Embryonic facial prominence (tissue), 1 donor: ENCODE data around the gene DCX.
A peak's percentile ranks its signal among the peaks of the same experiment; 100 is the strongest.

Experiments used
- DNase-seq: peaks from one replicate; pipeline ENCODE4 v3.0.0-alpha.2; 2016; ENCODE audit errors: extremely low spot score

DCX gene

DNA sequence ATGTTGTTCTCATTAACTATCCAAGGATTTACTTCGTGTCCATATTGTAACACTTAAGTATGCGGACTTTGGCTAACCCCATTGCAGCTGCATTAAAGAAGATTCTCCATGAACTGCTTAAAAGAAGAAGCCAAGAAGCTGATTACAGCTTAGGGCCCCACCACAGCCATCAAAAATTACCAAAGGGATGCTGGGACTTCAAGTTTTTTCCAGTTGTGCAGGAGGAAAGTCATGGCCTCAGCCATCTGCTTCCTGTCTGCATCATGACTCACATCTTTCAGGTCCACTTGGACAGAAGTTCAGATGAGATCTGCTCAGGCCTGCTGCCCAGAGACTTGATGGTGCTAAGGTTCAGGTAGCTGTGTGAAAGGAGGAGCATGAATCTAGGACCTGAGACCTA, 102.9 kb downstream of the DCX start:
- peak; percentile 9 for DNase-seq

GRCh38 chrX:111308039-111308438, 104.0 kb downstream of the DCX start:
- DNase-seq, result no peak

- no peak for DNase-seq
Observed at GRCh38 chrX:111302284-111302683, 109.7 kb downstream of the DCX start.

DNA sequence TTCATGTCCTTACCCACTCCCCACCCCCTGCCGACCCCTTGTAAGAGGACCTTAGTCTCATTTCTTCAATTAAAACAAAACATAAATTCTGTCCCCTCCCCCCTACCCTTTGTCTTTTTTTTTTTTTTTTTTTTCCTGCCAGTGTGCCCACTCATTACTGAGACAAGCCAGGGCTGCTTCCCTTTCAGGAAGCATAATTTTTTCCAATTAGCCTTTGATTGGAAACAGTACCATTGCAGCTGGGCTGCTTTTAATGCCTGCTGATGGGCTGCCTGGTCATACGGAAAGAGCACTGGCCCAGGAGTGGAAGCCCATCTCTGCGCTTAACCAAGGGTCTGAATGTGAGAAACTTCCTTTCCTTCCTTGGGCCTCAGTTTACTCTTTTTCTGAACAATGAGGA, 123.2 kb downstream of the DCX start:
- DNase-seq, result no peak

GRCh38 chrX:111284631-111285293, 127.2 kb downstream of the DCX start:
- DNase-seq, result no peak

- DNase-seq, result no peak
Observed at GRCh38 chrX:111283446-111283845, 128.5 kb downstream of the DCX start.

- no peak for DNase-seq
Observed at GRCh38 chrX:111282991-111283390, 129.0 kb downstream of the DCX start.

GRCh38 chrX:111282139-111282538, 129.9 kb downstream of the DCX start:
- no peak for DNase-seq

GRCh38 chrX:111270339-111270738, 141.7 kb downstream of the DCX start, which contains the start of gene CAPN6:
Gene CAPN6, minus strand, starts transcription at chrX:111270483. Its CDS starts 6,547 bp downstream, at chrX:111263936.
- peak; percentile 6 for DNase-seq

DNA sequence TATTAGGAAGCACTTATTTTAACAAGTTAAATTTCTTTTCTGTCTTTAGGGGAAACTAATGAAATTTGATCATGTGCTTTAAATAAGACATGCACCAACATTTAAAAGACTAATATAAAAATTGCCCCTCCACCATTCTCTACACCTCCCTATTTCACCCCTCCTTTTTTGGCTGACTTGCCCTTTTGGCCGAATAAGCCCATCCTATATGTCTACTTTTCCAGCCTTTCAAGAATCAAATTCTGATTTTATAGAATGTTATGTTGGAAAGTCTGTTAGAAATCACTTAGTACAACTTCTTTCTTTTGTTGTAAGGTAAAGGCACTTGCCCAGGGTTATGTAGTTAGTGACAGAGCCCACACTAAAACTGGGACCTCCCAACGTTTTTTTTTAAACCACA, 143.5 kb downstream of the DCX start:
- DNase-seq, result no peak

- no peak for DNase-seq
Observed at GRCh38 chrX:111265486-111265885, 146.5 kb downstream of the DCX start.

- no peak for DNase-seq
Observed at GRCh38 chrX:111264385-111264784, 147.6 kb downstream of the DCX start.

DNA sequence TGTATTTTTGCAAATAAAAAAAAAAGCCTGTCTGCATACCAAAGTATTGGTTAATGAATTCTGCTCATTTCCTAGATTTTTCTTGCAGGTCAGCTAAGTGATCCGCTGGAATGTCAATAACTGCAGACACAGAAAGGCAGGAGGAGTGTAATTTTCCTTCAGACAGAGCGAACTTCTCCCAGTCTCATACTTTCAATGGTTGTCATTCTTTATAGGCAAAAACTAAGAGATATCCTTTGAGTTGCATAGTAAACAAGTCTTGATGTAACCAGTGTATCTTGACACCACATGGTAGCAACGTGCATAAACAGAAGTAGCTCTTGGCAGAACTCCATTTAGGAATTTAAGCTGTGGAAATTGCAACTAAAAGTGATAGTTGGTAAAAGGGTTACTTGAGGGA, 149.9 kb downstream of the DCX start:
- DNase-seq, result no peak

DNA sequence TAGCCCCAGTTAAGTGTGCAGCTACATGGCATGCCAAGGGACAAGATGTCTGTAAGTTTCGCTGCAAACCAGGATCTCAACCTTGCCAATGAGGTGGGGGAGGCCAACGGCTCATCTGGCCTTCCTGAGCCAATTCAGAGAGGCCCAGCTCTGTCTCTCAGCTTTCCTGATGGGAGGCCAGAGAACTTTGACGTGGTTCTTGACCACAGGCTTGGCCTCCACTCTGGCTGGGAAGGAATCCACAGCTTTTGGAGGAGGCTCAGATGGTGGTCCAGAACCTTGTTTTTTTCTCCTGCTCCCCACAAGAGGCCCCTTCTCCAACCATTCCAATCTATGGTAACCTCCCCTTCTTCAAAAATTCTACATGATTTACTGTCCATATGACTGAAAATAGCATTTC, 151.5 kb downstream of the DCX start:
- no peak for DNase-seq

- DNase-seq, result no peak
Observed at GRCh38 chrX:111259559-111259958, 152.4 kb downstream of the DCX start.

GRCh38 chrX:111257733-111258132, 154.3 kb downstream of the DCX start:
- DNase-seq, result no peak

DNA sequence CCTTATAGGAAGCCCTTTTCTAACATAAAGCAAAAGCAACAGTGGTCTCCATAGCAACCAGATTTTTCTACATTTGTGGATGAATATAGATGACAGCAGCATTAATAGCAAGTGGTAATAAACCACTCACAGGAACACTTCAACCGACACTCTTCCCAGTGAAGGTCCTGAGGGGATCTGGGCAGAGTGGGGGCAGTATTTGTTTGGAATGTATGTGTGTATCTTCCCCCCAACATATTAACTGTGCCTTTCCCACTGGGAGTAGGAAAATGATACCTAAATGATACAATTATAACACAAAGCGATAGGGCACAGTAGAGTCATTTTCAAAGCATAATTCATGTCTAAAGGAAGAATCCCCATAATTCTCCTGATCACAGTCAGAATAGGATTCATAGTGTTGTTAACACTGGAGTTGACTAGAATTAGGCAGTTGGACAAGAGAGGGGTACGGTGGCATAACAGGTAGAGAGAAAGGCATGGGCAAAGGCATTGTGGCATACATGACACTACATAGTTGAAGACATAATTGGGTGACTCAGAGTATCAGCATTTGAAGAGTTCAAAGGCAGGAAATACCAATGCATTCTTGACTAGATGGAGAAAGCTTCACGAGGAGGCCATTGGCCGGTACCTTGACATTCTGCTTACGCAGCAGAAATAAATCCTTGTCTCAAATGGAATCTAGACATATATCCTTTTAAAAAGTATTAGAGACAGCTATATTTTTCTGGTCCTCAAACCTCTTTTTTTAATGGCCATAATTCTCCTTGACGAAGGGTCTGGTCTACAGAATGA, 156.9 kb downstream of the DCX start:
- DNase-seq, result no peak

- DNase-seq, result peak; percentile 64
Observed at GRCh38 chrX:111244235-111244750, 167.7 kb downstream of the DCX start.
